Measurements from ENCODE around the gene NBAS. TPM values are rescaled to one million over a fixed set of nuclear protein-coding genes. Genes with fewer than 3 reads are reported as not detected.
"Not testable (repeated sequence)": the region's sequence is repeated elsewhere in the genome, so short reads cannot be mapped to it uniquely, and the experiment has no call there.

NBAS gene
- total RNA-seq, 2 experiments from 2014 or later = 24.3 to 25.5 TPM

GRCh38 chr2:15251753-15252152 lies 309.4 kb downstream of the NBAS start:
- Mint-ChIP-seq H3K27me3 (no peaks in the 10 kb centered on the region), H3K27ac (no peak overlapping the region), H3K4me1 (ENCODE audit: low read depth) (peaks cover 11% of the 10 kb centered on the region), H3K9me3 (peaks cover 23% of the 10 kb centered on the region), H3K4me3 (no peak overlapping the region), H3K36me3 (ENCODE audit: low read depth) (peaks cover 83% of the 10 kb centered on the region)
- Histone ChIP-seq H3K27ac (ENCODE audit: low read depth in 1 of 2, low read length in 2 of 2) (no peak overlapping the region), H3K27me3 (ENCODE audit: control insufficient read depth in 1 of 2, insufficient read depth in 2 of 2, low read length in 2 of 2) (no peaks in the 10 kb centered on the region), H3K9me3 (ENCODE audit: control insufficient read depth in 1 of 2, insufficient read depth in 1 of 2, low read length in 2 of 2) (peaks cover 0 to 6% of the 10 kb centered on the region in 2 experiments), H3K4me1 (ENCODE audit: insufficient read depth, low read length) (no peaks in the 10 kb centered on the region), H3K36me3 (ENCODE audit: insufficient read depth, low read length) (peaks cover 4% of the 10 kb centered on the region), H3K4me3 (ENCODE audit: low read length) (no peak overlapping the region)
- CTCF ChIA-PET = no interaction called here
- no peak for ATAC-seq (ENCODE audit: poor library complexity)
- POLR2A ChIA-PET = no interaction called here
- no peak for TF ChIP-seq CTCF (IDR thresholded peaks at IDR 0.05)
- DNase-seq = no peak
- intact Hi-C loops (cut with DNase I, micrococcal nuclease) = no loop called here

- H3K4me3 Mint-ChIP-seq; H3K27me3 ChIP-seq (ENCODE audit: control insufficient read depth in 1 of 2, insufficient read depth in 2 of 2, low read length in 2 of 2): not testable (repeated sequence)
Observed at GRCh38 chr2:15250946-15251345, 310.2 kb downstream of the NBAS start.

GRCh38 chr2:15246870-15247269 lies 314.3 kb downstream of the NBAS start:
- no peak overlapping the region for H3K4me3 Mint-ChIP-seq
- H3K9me3 Mint-ChIP-seq = peaks cover 18% of the 10 kb centered on the region
- CTCF ChIA-PET = no interaction called here

More at GRCh38 chr2:15250946-15251345, 310.2 kb downstream of the NBAS start:
- H3K27me3 Mint-ChIP-seq; intact Hi-C loops (cut with DNase I, micrococcal nuclease); CTCF ChIA-PET; H3K4me3 ChIP-seq (ENCODE audit: low read length); ATAC-seq (ENCODE audit: poor library complexity); DNase-seq; H3K27ac Mint-ChIP-seq; H3K4me1 ChIP-seq (ENCODE audit: insufficient read depth, low read length); H3K36me3 ChIP-seq (ENCODE audit: insufficient read depth, low read length); H3K9me3 ChIP-seq (ENCODE audit: control insufficient read depth in 1 of 2, insufficient read depth in 1 of 2, low read length in 2 of 2); H3K27ac ChIP-seq (ENCODE audit: low read depth in 1 of 2, low read length in 2 of 2); POLR2A ChIA-PET: not testable (repeated sequence)
- Mint-ChIP-seq H3K9me3 (peaks cover 23% of the 10 kb centered on the region), H3K4me1 (ENCODE audit: low read depth) (peaks cover 11% of the 10 kb centered on the region), H3K36me3 (ENCODE audit: low read depth) (peaks cover 87% of the 10 kb centered on the region)

More at GRCh38 chr2:15246870-15247269, 314.3 kb downstream of the NBAS start:
- Mint-ChIP-seq H3K27me3 (no peaks in the 10 kb centered on the region), H3K36me3 (ENCODE audit: low read depth) (peaks cover 69% of the 10 kb centered on the region), H3K27ac (no peak overlapping the region), H3K4me1 (ENCODE audit: low read depth) (peaks cover 24% of the 10 kb centered on the region)
- H3K27me3 ChIP-seq (ENCODE audit: control insufficient read depth in 1 of 2, insufficient read depth in 2 of 2, low read length in 2 of 2) = no peaks in the 10 kb centered on the region
- ATAC-seq (ENCODE audit: poor library complexity) (no peak), DNase-seq (no peak)
- no peaks in the 10 kb centered on the region for H3K4me1 ChIP-seq (ENCODE audit: insufficient read depth, low read length)
- no peak overlapping the region for H3K4me3 ChIP-seq (ENCODE audit: low read length)
- POLR2A ChIA-PET = no interaction called here
- H3K27ac ChIP-seq (ENCODE audit: low read depth in 1 of 2, low read length in 2 of 2) = no peak overlapping the region
- no peak for TF ChIP-seq CTCF (IDR thresholded peaks at IDR 0.05)
- intact Hi-C loops (cut with DNase I, micrococcal nuclease) = no loop called here
- peaks cover 0 to 1% of the 10 kb centered on the region in 2 experiments for H3K9me3 ChIP-seq (ENCODE audit: control insufficient read depth in 1 of 2, insufficient read depth in 1 of 2, low read length in 2 of 2)
- H3K36me3 ChIP-seq (ENCODE audit: insufficient read depth, low read length) = peaks cover 6% of the 10 kb centered on the region

All from CD4-positive, alpha-beta T cell (primary cell).